ENCODE data around the gene ICOS.

DNA sequence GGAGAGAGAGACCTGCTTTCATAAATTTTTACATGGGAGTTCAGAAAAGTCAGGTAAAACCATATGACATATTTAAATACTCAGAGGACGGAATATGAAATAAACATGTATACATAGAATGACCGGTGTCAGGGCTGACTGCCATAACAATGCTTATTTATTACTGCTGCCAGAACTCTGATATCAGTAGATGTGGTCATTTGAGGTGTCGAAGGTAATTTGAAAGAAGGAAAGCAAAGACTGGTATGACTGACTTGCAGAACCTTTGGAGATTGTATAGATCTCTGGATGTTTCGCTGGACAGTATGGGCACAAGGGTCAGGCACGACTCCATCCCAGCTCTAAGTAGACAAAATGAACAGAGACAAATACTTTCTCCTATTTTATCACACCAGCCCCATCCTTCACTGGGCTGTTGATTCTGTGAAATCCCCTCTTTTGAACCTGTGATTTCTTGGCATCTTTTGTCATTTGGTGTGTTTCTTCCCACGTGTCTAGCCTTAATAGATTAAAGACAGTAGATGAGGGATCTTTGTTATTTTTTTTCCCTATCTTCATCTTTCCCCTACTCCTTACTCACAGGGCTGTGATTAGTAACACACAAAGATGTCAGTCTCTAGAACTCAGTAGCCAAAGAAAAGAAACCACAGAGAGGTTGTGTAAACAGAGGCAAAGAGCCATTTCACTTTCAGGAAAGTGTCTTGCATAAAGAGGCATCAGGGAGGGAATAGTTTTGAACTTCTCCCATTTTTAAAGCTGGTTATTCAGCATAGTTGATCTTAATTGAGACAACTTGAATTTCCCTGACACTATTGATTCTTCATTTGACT lies 61.6 kb downstream of the ICOS start:
- TF ChIP-seq, protein P1, sequence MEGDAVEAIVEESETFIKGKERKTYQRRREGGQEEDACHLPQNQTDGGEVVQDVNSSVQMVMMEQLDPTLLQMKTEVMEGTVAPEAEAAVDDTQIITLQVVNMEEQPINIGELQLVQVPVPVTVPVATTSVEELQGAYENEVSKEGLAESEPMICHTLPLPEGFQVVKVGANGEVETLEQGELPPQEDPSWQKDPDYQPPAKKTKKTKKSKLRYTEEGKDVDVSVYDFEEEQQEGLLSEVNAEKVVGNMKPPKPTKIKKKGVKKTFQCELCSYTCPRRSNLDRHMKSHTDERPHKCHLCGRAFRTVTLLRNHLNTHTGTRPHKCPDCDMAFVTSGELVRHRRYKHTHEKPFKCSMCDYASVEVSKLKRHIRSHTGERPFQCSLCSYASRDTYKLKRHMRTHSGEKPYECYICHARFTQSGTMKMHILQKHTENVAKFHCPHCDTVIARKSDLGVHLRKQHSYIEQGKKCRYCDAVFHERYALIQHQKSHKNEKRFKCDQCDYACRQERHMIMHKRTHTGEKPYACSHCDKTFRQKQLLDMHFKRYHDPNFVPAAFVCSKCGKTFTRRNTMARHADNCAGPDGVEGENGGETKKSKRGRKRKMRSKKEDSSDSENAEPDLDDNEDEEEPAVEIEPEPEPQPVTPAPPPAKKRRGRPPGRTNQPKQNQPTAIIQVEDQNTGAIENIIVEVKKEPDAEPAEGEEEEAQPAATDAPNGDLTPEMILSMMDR (IDR thresholded peaks at IDR 0.05; ENCODE audit: low read length): no peak
- no peak for TF ChIP-seq EZH2 (optimal IDR thresholded peaks at IDR 0.05; ENCODE audit: low read depth, low read length)

Data from MM.1S (cell line).